HEK293 (cell line): ENCODE measurements around the gene CAV1.
A peak's percentile ranks its signal among the peaks of the same experiment; 100 is the strongest.

ENCODE experiments used
- AEBP2 ChIP-seq: fragments of 450-650 bp; formaldehyde crosslinking; IDR thresholded peaks from 2 replicates; pipeline ENCODE4 v1.5.1; 2016; ENCODE audit warnings: missing biosample characterization, missing genetic modification characterization, borderline replicate concordance
- BCL11A ChIP-seq: fragments of 450-650 bp; formaldehyde crosslinking; IDR thresholded peaks from 2 replicates; pipeline ENCODE4 v1.5.1; 2016; ENCODE audit warnings: low read depth, missing biosample characterization, missing genetic modification characterization
- FEZF1 ChIP-seq: fragments of 450-650 bp; formaldehyde crosslinking; IDR thresholded peaks from 2 replicates; pipeline ENCODE4 v1.5.1; 2016; ENCODE audit warnings: missing biosample characterization, missing genetic modification characterization
- KLF1 ChIP-seq: fragments of 450-650 bp; formaldehyde crosslinking; IDR thresholded peaks from 2 replicates; pipeline ENCODE4 v1.5.1; 2016; ENCODE audit warnings: missing biosample characterization, missing genetic modification characterization
- OVOL3 ChIP-seq: fragments of 450-650 bp; formaldehyde crosslinking; IDR thresholded peaks from 2 replicates; pipeline ENCODE4 v1.5.1; 2016; ENCODE audit warnings: missing biosample characterization, missing genetic modification characterization
- SP7 ChIP-seq: fragments of 450-650 bp; formaldehyde crosslinking; IDR thresholded peaks from 2 replicates; pipeline ENCODE4 v1.5.1; 2016; ENCODE audit warnings: missing biosample characterization, missing genetic modification characterization
- TRIM28 ChIP-seq: IDR thresholded peaks from 2 replicates; pipeline ENCODE4 v1.6.1; 2011; ENCODE audit warnings: low read length, control low read depth, borderline replicate concordance
- ZBTB6 ChIP-seq: fragments of 450-650 bp; formaldehyde crosslinking; IDR thresholded peaks from 2 replicates; pipeline ENCODE4 v1.5.1; 2017; ENCODE audit warnings: missing biosample characterization, missing genetic modification characterization
- ZNF132 ChIP-seq: fragments of 450-650 bp; formaldehyde crosslinking; IDR thresholded peaks from 2 replicates; pipeline ENCODE4 v1.5.1; 2017; ENCODE audit warnings: missing biosample characterization, missing genetic modification characterization, borderline replicate concordance
- ZNF146 ChIP-seq: fragments of 450-650 bp; formaldehyde crosslinking; IDR thresholded peaks from 2 replicates; pipeline ENCODE4 v1.5.1; 2016; ENCODE audit warnings: missing biosample characterization, missing genetic modification characterization
- ZNF221 ChIP-seq: fragments of 450-650 bp; formaldehyde crosslinking; IDR thresholded peaks from 2 replicates; pipeline ENCODE4 v1.5.1; 2017; ENCODE audit warnings: missing biosample characterization, missing genetic modification characterization, borderline replicate concordance
- ZNF23 ChIP-seq: fragments of 450-650 bp; formaldehyde crosslinking; IDR thresholded peaks from 2 replicates; pipeline ENCODE4 v1.5.1; 2016; ENCODE audit warnings: missing biosample characterization, missing genetic modification characterization, borderline replicate concordance
- ZNF311 ChIP-seq: fragments of 450-650 bp; formaldehyde crosslinking; IDR thresholded peaks from 2 replicates; pipeline ENCODE4 v1.5.1; 2017; ENCODE audit warnings: missing biosample characterization, missing genetic modification characterization, borderline replicate concordance
- ZNF354C ChIP-seq: fragments of 450-650 bp; formaldehyde crosslinking; IDR thresholded peaks from 2 replicates; pipeline ENCODE4 v1.5.1; 2016; ENCODE audit warnings: missing biosample characterization, missing genetic modification characterization, low read depth, borderline replicate concordance
- ZNF544 ChIP-seq: fragments of 450-650 bp; formaldehyde crosslinking; IDR thresholded peaks from 2 replicates; pipeline ENCODE4 v1.5.0; 2017; ENCODE audit warnings: missing biosample characterization, missing genetic modification characterization
- ZNF664 ChIP-seq: fragments of 450-650 bp; formaldehyde crosslinking; IDR thresholded peaks from 2 replicates; pipeline ENCODE4 v1.5.1; 2016; ENCODE audit warnings: missing biosample characterization, missing genetic modification characterization
- ZNF747 ChIP-seq: fragments of 450-650 bp; formaldehyde crosslinking; IDR thresholded peaks from 2 replicates; pipeline ENCODE4 v1.5.1; 2016; ENCODE audit warnings: missing biosample characterization, missing genetic modification characterization
- ZNF843 ChIP-seq: fragments of 450-650 bp; formaldehyde crosslinking; IDR thresholded peaks from 2 replicates; pipeline ENCODE4 v1.5.1; 2016; ENCODE audit warnings: missing biosample characterization, missing genetic modification characterization
- ZXDB ChIP-seq: fragments of 450-650 bp; formaldehyde crosslinking; IDR thresholded peaks from 2 replicates; pipeline ENCODE4 v1.5.1; 2016; ENCODE audit warnings: missing biosample characterization, missing genetic modification characterization
- TF ChIP-seq, protein P1 (sequence below): fragments of 450-650 bp; formaldehyde crosslinking; IDR thresholded peaks from 2 replicates; pipeline ENCODE4 v1.5.1; 2017; ENCODE audit warnings: missing biosample characterization, missing genetic modification characterization
- TF ChIP-seq, protein P2 (sequence below): fragments of 450-650 bp; formaldehyde crosslinking; IDR thresholded peaks from 2 replicates; pipeline ENCODE4 v1.5.1; 2016; ENCODE audit warnings: missing biosample characterization, missing genetic modification characterization

The CAV1 gene

DNA sequence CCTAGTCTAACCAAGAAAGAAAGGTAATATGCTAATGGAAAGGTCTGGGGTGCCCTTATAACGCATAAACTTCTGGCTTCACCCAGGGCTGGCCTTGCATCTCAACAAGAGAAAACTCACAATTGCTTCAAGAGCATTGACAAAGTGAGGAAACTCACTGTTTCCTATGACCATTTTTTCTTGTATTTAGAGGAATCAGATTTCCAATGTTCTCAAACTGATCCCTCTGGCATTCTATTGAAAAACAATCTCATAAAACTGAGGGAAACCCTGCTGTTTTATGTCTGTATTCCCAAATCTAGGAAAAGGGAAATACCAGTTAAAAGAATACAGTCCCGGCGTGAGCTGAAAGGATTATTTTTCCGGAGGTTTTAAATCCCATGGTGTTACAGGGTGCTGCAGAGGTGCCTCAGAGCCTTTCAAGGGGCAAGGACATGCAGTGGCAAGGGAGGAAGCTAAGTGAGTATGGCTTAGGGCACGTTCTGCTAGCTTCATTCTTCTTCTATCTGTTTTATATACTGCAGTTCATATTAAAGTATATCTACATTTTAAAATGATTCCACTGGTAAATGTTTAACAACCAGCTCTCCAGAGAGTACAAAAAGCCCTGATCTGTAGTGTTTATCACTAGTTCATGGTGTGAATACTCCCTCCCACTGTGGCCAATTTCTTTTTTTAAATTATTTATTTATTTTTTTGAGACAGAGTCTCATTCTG lies 68.7 kb downstream of the CAV1 start (continued):
- TF ChIP-seq FEZF1 (tag by site-specific recombination) (peak; percentile 60), ZNF221 (tag by site-specific recombination) (no peak), OVOL3 (no peak), ZNF311 (tag by site-specific recombination) (no peak), ZNF132 (no peak), AEBP2 (tag by site-specific recombination) (no peak), ZNF664 (tag by site-specific recombination) (no peak), TRIM28 (no peak), ZXDB (tag by site-specific recombination) (peak; percentile 50; the same call in 1 of the 2 replicates), BCL11A (no peak), ZBTB6 (tag by site-specific recombination) (no peak), ZNF354C (tag by site-specific recombination) (no peak), ZNF23 (tag by site-specific recombination) (no peak), ZNF544 (tag by site-specific recombination) (no peak), ZNF146 (tag by site-specific recombination) (no peak), KLF1 (tag by site-specific recombination) (no peak), SP7 (no peak), ZNF843 (tag by site-specific recombination) (peak; percentile 56; the same call in 1 of the 2 replicates), ZNF747 (tag by site-specific recombination) (no peak)
- TF ChIP-seq, protein P1, sequence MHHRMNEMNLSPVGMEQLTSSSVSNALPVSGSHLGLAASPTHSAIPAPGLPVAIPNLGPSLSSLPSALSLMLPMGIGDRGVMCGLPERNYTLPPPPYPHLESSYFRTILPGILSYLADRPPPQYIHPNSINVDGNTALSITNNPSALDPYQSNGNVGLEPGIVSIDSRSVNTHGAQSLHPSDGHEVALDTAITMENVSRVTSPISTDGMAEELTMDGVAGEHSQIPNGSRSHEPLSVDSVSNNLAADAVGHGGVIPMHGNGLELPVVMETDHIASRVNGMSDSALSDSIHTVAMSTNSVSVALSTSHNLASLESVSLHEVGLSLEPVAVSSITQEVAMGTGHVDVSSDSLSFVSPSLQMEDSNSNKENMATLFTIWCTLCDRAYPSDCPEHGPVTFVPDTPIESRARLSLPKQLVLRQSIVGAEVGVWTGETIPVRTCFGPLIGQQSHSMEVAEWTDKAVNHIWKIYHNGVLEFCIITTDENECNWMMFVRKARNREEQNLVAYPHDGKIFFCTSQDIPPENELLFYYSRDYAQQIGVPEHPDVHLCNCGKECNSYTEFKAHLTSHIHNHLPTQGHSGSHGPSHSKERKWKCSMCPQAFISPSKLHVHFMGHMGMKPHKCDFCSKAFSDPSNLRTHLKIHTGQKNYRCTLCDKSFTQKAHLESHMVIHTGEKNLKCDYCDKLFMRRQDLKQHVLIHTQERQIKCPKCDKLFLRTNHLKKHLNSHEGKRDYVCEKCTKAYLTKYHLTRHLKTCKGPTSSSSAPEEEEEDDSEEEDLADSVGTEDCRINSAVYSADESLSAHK (tag by site-specific recombination): peak; percentile 67; the same call in 1 of the 2 replicates
- TF ChIP-seq, protein P2, sequence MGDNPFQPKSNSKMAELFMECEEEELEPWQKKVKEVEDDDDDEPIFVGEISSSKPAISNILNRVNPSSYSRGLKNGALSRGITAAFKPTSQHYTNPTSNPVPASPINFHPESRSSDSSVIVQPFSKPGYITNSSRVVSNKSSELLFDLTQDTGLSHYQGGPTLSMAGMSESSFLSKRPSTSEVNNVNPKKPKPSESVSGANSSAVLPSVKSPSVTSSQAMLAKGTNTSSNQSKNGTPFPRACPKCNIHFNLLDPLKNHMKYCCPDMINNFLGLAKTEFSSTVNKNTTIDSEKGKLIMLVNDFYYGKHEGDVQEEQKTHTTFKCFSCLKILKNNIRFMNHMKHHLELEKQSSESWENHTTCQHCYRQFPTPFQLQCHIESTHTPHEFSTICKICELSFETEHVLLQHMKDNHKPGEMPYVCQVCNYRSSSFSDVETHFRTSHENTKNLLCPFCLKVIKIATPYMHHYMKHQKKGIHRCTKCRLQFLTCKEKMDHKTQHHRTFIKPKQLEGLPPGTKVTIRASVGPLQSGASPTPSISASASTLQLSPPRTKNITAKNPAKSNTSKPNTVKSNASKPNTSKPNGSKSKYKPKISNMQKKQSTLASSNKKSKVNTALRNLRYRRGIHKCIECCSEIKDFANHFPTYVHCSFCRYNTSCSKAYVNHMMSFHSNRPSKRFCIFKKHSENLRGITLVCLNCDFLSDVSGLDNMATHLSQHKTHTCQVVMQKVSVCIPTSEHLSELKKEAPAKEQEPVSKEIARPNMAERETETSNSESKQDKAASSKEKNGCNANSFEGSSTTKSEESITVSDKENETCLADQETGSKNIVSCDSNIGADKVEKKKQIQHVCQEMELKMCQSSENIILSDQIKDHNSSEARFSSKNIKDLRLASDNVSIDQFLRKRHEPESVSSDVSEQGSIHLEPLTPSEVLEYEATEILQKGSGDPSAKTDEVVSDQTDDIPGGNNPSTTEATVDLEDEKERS (tag by site-specific recombination): no peak
